MG63 (cell line): ENCODE results near the gene KCNK3. TPM values are rescaled to one million over a fixed set of nuclear protein-coding genes. Genes with fewer than 3 reads are reported as not detected.

Experiments
- DNase-seq: peaks from one replicate; pipeline ENCODE4 v3.0.0-alpha.2; 2020
- H3K27me3 ChIP-seq: fragments of 250-450 bp; sonication (Bioruptor Pico); 2 replicates; pipeline ENCODE4 v1.5.1; 2020; ENCODE audit warnings: mild to moderate bottlenecking, moderate library complexity
- H3K36me3 ChIP-seq: fragments of 250-450 bp; sonication (Bioruptor Pico); 2 replicates; pipeline ENCODE4 v1.5.1; 2020; ENCODE audit warnings: mild to moderate bottlenecking, moderate library complexity
- H3K4me3 ChIP-seq: fragments of 250-450 bp; sonication (Bioruptor Pico); 2 replicates; pipeline ENCODE4 v1.5.1; 2020; ENCODE audit warnings: mild to moderate bottlenecking, moderate library complexity
- H3K9me3 ChIP-seq: fragments of 250-450 bp; sonication (Bioruptor Pico); 2 replicates; pipeline ENCODE4 v1.5.1; 2020; ENCODE audit warnings: mild to moderate bottlenecking, moderate library complexity
- total RNA-seq: library from RNA; depleted of rRNA; stranded (reverse); fragments of >200 nt; shearing (Covaris generic); gene quantifications from 2 replicates; pipeline ENCODE4 v1.2.3, GENCODE V29; 2014; ENCODE audit warnings: low replicate concordance

KCNK3 gene
- total RNA-seq, 1 experiment from 2014 or later, result not detected

DNA sequence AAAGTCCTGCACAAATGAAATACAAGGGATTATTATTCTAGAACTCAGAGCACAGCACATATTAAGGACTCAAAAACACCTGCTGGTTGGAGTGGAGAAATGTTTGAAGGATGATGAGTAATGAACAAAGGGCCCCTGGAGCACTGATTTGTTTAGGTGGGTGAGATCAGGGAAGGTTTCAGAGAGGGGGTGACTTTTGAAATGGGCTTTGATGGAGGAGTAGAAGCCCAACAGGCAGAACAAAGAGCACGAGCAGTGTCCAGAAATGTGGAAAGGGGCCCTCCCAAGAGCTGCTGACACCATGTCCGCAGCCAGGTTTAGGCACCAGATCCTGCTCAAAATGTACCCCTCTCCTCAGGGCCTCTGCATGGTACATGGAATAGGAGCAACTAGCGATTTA, 23.8 kb downstream of the KCNK3 start:
- Histone ChIP-seq H3K27me3 (no peaks in the 10 kb centered on the region), H3K9me3 (no peaks in the 10 kb centered on the region), H3K36me3 (no peaks in the 10 kb centered on the region), H3K4me3 (no peak overlapping the region)
- DNase-seq, result no peak

DNA sequence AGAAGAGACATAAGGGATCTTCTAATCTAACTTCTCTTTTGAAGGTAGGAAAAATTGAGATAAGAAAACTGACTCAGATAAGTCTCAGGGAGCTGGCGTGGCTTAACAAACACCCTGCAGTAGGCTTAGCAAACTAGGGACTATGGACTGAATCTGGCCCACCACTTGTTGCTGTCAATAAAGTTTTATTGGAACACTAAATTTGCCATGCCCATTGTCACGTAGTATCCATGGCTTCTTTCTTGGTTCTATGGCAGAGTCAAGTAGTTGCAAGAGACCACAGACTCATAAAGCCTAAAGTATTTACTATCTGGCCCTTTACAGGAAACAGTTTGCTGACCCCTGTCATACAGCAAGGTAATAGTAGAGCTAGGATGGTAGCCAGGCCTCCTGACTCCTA, 24.2 kb downstream of the KCNK3 start:
- no peak overlapping the region for H3K4me3 ChIP-seq
- no peak for DNase-seq
- H3K9me3 ChIP-seq, result no peaks in the 10 kb centered on the region
- no peaks in the 10 kb centered on the region for H3K36me3 ChIP-seq
- no peaks in the 10 kb centered on the region for H3K27me3 ChIP-seq

DNA sequence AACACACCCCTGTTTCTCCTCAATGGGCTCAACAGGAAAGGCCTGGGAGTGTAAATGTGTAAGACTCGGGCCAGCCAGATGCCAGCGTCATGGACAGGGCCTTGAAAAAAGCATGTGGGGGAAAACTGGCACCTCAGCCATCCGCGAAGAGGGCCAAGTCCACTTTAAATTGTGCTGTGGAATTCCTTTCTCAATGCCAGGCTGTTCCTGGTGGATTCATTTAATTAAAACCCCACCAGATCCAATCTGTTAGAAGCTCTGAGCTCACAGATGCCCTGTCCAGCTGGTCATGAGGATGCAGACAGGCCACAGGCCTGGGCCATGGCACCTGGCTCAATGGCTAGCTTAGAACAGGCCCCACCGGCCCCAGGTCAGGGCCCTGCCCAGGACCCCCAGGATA, 24.8 kb downstream of the KCNK3 start:
- Histone ChIP-seq H3K27me3 (no peaks in the 10 kb centered on the region), H3K9me3 (no peaks in the 10 kb centered on the region), H3K36me3 (no peaks in the 10 kb centered on the region), H3K4me3 (no peak overlapping the region)
- DNase-seq, result no peak

DNA sequence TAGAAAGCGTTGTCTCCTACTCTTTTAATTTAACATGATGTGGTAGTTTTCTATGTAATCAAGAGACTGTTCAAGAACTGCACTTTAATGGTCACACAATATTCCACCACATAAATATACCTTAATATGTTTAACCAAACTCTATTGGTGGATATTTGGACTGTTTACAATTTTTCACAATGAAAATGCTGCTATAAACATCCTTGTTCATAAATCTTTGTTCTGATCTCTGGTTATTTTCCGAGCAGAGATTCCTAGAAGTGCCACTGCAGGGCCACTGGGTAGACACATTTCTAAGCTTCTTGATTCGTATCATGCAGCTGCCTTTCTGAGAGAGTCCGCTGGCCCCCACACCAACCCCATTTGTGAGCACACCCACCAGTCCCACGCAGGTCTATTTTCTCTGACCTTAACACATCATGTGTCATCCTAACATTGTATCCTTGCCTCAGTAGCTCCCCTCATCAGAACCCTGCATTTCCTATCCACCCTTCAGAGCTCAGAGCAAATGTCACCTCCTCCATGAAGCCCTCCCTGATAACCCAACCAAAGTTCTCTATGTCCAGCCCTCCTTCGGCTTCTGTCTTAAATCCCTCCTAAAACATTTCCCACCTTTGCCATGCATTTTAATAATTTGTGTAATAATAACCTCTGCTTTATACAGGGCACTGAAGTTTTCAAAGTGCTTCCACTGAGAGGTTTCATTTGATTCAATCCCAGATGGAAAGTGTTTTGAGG, 26.6 kb downstream of the KCNK3 start:
- Histone ChIP-seq H3K27me3 (no peaks in the 10 kb centered on the region), H3K36me3 (no peaks in the 10 kb centered on the region), H3K4me3 (no peak overlapping the region), H3K9me3 (no peaks in the 10 kb centered on the region)
- DNase-seq, result no peak

DNA sequence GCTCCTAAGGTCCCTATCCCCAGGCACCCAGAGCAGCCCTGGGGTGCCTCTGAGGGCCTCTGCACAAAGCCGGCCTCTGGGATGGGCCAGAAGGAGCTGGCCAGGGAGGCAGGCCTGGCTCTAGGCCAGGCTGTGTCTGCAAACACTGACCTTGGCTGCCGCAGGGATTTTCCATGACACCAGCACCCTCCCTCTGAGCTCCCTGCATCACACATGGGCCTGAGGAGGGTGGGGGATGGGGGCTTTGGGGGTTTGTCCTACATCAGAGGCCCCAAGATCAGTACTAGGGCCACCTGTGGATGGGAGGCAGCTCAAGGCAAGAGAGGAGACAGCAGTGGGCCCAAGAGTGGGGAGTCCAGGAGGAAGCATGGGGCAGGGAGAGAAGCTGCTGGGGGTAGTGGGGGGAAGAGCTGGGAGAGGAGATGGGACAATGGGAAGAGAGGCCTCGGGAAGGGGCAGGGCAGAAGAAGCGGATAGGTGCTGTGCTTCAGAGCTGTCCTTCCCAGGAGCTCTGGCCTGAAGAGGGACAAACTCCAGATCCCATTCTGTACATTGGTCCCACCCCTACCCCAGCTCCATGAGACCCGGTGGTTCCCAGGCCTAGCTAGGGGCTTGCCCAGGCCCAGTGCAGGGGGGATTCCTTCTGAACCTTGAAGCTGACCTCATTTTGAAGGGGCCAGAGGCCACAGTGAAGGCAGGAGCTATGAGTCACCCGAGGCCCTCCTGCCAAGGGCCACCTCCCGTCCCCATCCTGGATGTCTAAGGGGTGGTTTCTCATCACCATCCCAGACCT, 28.0 kb downstream of the KCNK3 start:
- DNase-seq, result peak; percentile 66
- no peaks in the 10 kb centered on the region for H3K36me3 ChIP-seq
- no peaks in the 10 kb centered on the region for H3K9me3 ChIP-seq
- H3K4me3 ChIP-seq, result no peak overlapping the region
- H3K27me3 ChIP-seq, result no peaks in the 10 kb centered on the region

DNA sequence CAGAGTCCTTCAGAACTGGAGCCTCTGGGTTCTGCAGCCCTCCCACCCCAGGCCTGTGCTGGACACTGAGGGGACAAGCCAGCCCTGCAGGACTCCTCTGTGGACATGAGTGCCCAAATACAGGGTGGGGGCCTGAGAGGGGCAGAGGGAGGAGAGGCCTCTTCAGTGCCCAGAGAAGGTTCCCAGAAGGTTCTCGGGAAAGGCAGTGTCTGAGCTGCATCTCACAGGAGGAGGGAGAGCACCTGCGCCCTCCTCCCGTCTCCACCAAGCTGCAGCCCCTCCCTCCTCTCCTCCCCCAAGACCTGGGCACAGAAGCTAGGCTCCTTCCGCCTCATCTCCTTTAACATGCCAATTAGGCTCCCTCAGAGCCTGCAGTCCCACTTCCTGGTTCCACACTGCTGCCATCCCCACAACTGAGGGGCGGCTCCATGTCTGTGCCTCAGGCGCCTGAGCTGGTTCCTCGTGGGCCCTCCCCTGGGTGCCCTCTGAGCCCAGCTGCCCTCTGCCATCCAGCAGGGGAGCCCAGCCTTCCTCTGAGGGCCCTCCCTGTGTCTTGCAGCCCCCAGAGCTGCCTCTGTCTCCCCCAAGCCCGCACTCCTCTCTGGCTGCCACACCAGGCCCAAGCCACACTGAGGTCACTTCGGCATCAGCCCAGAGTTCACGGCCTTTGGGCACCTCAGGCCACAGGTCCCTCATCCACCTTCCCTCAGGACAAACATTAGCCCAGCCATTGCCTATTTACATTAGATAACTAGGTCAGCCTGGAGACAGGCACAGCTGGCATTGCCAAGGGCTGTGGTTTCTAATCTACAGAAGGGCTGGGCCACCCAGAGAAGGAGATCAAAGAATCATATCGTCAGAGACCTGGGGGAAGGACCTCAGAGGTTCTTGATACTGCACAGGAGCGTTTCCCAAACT, 28.9 kb downstream of the KCNK3 start:
- DNase-seq, result no peak
- no peak overlapping the region for H3K4me3 ChIP-seq
- H3K9me3 ChIP-seq, result no peaks in the 10 kb centered on the region
- H3K36me3 ChIP-seq, result no peaks in the 10 kb centered on the region
- no peaks in the 10 kb centered on the region for H3K27me3 ChIP-seq

DNA sequence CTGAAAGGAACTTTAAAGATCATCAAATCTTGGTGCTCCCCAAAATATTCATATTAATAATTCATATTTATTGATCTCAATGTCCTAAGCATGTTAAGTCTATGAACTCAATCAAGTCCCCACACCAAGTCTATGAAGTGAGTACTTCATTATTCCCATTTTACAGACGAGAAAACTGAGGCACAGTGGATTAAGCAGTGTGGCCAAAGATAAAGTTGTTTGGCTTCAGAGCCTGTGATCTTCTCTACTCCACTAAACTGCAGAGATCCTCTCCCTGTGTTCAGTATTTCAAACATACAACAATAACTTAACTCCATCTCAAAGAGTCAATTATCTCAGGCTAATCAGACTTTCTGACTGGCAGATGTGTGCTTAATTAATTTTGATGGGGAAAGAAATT, 29.8 kb downstream of the KCNK3 start:
- H3K36me3 ChIP-seq, result no peaks in the 10 kb centered on the region
- DNase-seq, result no peak
- H3K27me3 ChIP-seq, result no peaks in the 10 kb centered on the region
- H3K4me3 ChIP-seq, result no peak overlapping the region
- H3K9me3 ChIP-seq, result no peaks in the 10 kb centered on the region

DNA sequence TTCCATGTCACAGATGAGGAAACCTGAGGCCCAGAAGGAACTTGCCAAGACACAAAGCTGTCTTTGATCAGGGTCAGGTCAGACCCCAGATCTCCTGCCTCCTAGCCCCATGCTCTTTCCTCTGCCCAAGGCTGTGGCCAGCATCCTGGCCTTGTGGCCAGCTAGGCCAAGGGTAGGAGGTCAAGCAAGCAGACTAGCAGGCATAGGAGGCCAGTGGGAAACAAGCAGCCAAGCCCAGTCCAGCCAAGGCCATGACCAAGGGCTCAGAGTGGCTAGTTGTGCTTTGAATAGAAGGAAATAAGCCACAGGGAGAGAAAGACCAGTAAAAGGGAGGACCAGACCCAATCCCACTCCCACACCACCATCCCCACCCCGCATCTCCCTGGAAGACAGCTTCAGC, 30.4 kb downstream of the KCNK3 start:
- no peak for DNase-seq
- no peaks in the 10 kb centered on the region for H3K36me3 ChIP-seq
- H3K4me3 ChIP-seq, result no peak overlapping the region
- H3K27me3 ChIP-seq, result no peaks in the 10 kb centered on the region
- H3K9me3 ChIP-seq, result no peaks in the 10 kb centered on the region

DNA sequence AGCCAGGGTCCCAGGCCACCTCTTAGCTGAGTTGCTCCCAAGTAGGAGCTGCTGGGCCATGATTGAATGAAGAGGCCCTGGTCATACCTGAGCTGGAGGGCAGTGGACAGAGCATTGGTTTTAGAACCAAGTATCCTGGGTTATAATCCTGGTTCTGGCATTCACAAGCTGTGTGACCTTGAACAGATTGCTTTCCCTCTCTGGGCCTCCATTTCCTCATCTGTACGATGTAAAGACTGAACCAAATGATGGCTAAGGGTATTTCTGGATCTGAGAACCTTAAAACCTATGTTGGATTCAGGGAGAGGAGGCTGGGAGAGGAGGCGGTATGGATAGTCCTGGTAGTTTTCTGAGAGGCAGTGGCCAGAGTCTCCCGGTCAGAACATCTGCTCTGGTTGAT, 31.0 kb downstream of the KCNK3 start:
- Histone ChIP-seq H3K27me3 (no peaks in the 10 kb centered on the region), H3K36me3 (no peaks in the 10 kb centered on the region), H3K9me3 (no peaks in the 10 kb centered on the region), H3K4me3 (no peak overlapping the region)
- DNase-seq, result no peak

DNA sequence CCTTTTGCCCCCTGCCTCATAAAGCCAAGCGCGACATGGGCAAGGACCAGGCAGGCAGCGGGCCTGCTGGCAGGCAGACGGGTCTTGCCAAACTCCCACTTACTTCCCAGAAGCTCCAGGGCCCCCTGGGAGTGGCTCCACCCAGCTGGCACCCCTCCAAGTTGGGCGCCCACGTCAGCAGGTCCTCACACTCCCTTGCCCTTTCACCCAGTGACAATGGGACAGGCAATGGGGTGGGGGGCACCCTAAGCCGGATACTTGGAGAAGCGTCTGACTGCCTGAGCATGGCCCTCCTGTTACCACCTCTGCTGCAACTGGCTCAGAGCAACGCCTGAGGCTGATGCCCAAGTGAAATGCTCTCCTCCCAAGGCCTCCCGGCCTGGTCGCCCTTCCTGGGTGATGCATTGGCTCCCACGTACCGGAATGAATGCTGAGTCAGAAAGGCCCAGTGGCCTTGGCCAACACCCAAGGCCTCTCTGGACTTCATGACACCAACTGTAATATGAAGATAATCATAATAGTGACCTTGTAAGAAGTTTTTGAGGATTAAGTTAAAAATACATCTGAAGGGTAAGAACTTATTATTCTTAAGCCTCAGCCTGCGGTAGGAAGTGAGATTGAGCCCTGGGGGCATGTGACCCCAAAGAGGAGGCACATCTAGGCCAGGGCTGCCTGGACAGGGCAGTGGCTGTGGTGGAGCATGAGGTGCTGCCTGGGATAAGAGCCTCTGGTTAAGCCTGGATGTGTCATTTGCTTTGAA, 31.6 kb downstream of the KCNK3 start:
- H3K4me3 ChIP-seq, result no peak overlapping the region
- H3K9me3 ChIP-seq, result no peaks in the 10 kb centered on the region
- no peaks in the 10 kb centered on the region for H3K27me3 ChIP-seq
- peak; percentile 84 for DNase-seq
- no peaks in the 10 kb centered on the region for H3K36me3 ChIP-seq

DNA sequence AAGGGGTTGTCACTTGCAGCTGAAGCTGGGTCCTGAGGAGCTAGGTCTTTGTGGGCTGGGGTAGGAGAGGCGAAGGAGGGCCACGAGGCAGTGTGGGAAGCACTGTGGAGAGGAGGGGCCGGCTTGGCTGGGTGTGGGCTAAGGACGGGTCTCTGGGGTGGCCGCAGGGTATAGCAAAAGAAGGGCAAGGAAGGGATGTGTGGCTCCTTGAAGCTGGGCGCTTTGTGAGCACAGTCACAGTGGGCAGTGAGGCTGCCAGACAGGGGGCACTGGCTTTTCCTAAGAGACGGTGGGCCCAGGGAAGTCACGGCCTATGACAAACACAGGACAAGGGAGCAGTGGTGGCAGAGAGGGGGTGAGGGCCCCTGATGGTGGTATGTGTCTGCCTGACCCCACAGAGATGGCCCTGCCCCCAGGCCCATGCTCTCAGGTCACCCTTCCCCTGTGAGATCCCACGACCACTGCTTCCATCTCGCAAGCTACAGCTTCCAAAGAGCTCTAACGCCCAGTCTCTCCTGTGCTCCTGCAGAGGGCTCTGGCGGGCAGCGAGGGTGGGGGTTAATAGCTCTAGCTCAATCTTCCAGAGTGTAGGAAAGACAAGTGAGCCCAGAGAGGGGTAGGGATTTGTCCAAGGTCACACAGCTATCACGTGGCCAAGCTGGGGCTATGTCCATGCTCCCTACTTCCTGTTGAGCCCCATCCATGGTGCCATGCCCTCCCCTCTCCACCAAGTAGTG, 32.4 kb downstream of the KCNK3 start:
- DNase-seq, result no peak
- Histone ChIP-seq H3K4me3 (no peak overlapping the region), H3K27me3 (no peaks in the 10 kb centered on the region), H3K36me3 (no peaks in the 10 kb centered on the region), H3K9me3 (no peaks in the 10 kb centered on the region)

DNA sequence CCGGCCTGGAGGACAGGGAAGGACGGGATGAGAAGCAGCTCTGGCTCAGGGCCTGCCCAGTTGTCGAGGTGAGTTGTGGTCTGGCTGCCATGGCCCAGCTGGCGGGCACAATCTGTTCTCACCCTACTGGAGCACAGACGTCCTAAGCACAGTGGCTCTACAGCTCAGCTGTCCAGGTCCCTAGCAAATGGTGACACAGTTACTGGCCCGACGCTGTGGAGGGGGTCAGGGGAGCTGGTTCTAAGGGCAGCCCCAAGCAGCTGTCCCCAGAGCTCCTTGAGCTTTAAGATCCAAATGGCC, 32.9 kb downstream of the KCNK3 start:
- no peaks in the 10 kb centered on the region for H3K36me3 ChIP-seq
- no peaks in the 10 kb centered on the region for H3K9me3 ChIP-seq
- DNase-seq, result no peak
- H3K27me3 ChIP-seq, result no peaks in the 10 kb centered on the region
- no peak overlapping the region for H3K4me3 ChIP-seq

DNA sequence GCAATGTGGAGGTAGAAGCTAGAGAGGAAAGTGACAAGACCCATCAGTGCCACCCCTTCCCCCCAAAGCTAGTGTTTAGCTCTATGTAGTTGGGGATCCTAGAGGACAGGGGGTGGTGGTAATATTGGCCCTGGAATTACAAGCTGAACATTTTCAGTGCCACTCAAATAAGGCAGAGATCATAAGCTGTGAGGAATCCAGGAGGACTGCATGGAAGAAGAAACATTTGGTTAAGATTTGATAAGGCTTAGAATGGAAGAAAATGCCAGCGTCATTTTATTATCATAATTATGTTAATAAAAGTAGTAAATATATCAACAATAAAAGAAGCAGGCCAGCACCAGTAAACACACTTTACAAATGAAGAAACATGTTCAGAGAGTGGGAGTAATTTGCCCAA, 33.7 kb downstream of the KCNK3 start:
- Histone ChIP-seq H3K36me3 (no peaks in the 10 kb centered on the region), H3K27me3 (no peaks in the 10 kb centered on the region), H3K4me3 (no peak overlapping the region), H3K9me3 (no peaks in the 10 kb centered on the region)
- DNase-seq, result no peak

DNA sequence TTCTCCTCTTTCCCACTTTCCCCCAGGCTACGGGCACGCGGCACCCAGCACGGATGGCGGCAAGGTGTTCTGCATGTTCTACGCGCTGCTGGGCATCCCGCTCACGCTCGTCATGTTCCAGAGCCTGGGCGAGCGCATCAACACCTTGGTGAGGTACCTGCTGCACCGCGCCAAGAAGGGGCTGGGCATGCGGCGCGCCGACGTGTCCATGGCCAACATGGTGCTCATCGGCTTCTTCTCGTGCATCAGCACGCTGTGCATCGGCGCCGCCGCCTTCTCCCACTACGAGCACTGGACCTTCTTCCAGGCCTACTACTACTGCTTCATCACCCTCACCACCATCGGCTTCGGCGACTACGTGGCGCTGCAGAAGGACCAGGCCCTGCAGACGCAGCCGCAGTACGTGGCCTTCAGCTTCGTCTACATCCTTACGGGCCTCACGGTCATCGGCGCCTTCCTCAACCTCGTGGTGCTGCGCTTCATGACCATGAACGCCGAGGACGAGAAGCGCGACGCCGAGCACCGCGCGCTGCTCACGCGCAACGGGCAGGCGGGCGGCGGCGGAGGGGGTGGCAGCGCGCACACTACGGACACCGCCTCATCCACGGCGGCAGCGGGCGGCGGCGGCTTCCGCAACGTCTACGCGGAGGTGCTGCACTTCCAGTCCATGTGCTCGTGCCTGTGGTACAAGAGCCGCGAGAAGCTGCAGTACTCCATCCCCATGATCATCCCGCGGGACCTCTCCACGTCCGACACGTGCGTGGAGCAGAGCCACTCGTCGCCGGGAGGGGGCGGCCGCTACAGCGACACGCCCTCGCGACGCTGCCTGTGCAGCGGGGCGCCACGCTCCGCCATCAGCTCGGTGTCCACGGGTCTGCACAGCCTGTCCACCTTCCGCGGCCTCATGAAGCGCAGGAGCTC, 35.4 kb downstream of the KCNK3 start:
- no peaks in the 10 kb centered on the region for H3K27me3 ChIP-seq
- no peak overlapping the region for H3K4me3 ChIP-seq
- H3K9me3 ChIP-seq, result no peaks in the 10 kb centered on the region
- no peaks in the 10 kb centered on the region for H3K36me3 ChIP-seq
- no peak for DNase-seq

DNA sequence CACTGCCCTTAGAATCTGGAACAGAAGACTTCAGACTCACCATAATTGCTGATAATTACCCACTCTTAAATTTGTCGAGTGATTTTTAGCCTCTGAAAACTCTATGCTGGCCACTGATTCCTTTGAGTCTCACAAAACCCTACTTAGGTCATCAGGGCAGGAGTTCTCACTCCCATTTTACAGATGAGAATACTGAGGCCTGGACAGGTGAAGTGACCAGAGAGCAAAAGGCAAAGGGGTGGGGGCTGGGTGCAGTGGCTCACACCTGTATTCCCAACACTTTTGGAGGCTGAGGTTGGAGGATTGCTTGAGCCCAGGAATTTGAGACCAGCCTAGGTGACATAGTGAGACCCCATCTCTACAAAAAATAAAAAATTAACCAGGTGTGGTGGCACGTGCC, 36.8 kb downstream of the KCNK3 start:
- Histone ChIP-seq H3K27me3 (no peaks in the 10 kb centered on the region), H3K9me3 (no peaks in the 10 kb centered on the region), H3K36me3 (no peaks in the 10 kb centered on the region), H3K4me3 (no peak overlapping the region)
- no peak for DNase-seq
